Kidney (tissue), 14 donors: ENCODE measurements around the gene PCDH1. TPM values are rescaled to one million over a fixed set of nuclear protein-coding genes. Genes with fewer than 3 reads are reported as not detected.
A peak's percentile ranks its signal among the peaks of the same experiment; 100 is the strongest.

Experiments used
- DNase-seq, 5 donors: peaks; one replicate each; pipeline ENCODE4 v3.0.0-alpha.2; 2013 to 2020
- FAIRE-seq: peaks from 2 replicates; lab custom pipeline; 2012; peaks lifted over from hg19 to GRCh38; lab: Jason Lieb, UNC
- H3K27ac ChIP-seq, 2 donors: one replicate each; pipeline ENCODE4 v1.7.0; 2013; ENCODE audit warnings: low read depth in 2 of 2, low read length in 2 of 2, inconsistent platforms in 1 of 2
- H3K27me3 ChIP-seq: one replicate; pipeline ENCODE4 v1.7.1; 2013; ENCODE audit warnings: low read length, inconsistent platforms; ENCODE audit not compliant: control insufficient read depth, insufficient read depth
- H3K36me3 ChIP-seq, 3 donors: one replicate each; pipeline versions ENCODE4 v1.7.0 to v1.7.1; 2013; ENCODE audit warnings: low read length in 3 of 3, control low read depth in 1 of 3, inconsistent platforms in 1 of 3; ENCODE audit not compliant: insufficient read depth in 3 of 3, control insufficient read depth in 2 of 3
- H3K4me1 ChIP-seq, 3 donors: one replicate each; pipeline versions ENCODE4 v1.7.0 to v1.7.1; 2013; ENCODE audit warnings: low read length in 3 of 3, inconsistent platforms in 1 of 3, low read depth in 1 of 3; ENCODE audit not compliant: control insufficient read depth in 2 of 3, insufficient read depth in 2 of 3
- H3K4me3 ChIP-seq, 3 donors: one replicate each; pipeline versions ENCODE4 v1.7.0 to v1.8.1; 2013; ENCODE audit warnings: low read length in 3 of 3, control low read depth in 1 of 3, inconsistent platforms in 1 of 3
- H3K9ac ChIP-seq, 3 donors: one replicate each; pipeline versions ENCODE4 v1.7.0 to v1.7.1; 2013; ENCODE audit warnings: low read length in 3 of 3, control low read depth in 1 of 3, inconsistent platforms in 1 of 3
- H3K9me3 ChIP-seq, 3 donors: one replicate each; pipeline versions ENCODE4 v1.7.0 to v1.7.1; 2013; ENCODE audit warnings: low read length in 3 of 3, control low read depth in 1 of 3, inconsistent platforms in 1 of 3; ENCODE audit not compliant: control insufficient read depth in 2 of 3, insufficient read depth in 1 of 3
- intact Hi-C: fragments of 100-400 bp; cut with DNase I; formaldehyde crosslinking; loops from one replicate; pipeline ENCODE4 v1.11.1; 2022
- polyA plus RNA-seq: library from polyadenylated mRNA; stranded (reverse); fragments of 350-450 nt; fragmentation: Illumina TruSeq; extraction: RNeasy Lipid Tissue Mini Kit (QIAGEN cat#74804); gene quantifications from one replicate; pipeline ENCODE4 v1.2.3, GENCODE V29; 2014; ENCODE audit warnings: low read depth, low replicate concordance; ENCODE audit not compliant: insufficient read depth
- total RNA-seq: library from RNA; stranded (reverse); fragmentation: NEBNext Ultra II Directional; extraction: Animal tissue kit (Norgen Biotek cat#: 25700); gene quantifications from one replicate; pipeline ENCODE4 v1.2.1, GENCODE V29; 2021
- TF ChIP-seq, protein P1 (sequence below): IDR thresholded peaks from 3 replicates; pipeline ENCODE4 v1.5.1; 2012; ENCODE audit warnings: mild to moderate bottlenecking, moderate library complexity, borderline replicate concordance; ENCODE audit not compliant: insufficient read depth; ENCODE audit errors: extremely low read depth
- donor health status: control.
- donor health status: control.
- donor health status: control.
- donor health status: control.
- donor health status: control.
- donor health status: DM: yes; HTN: yes; CAD: no.
- donor health status: Normal renal cell carcinoma (clear cell type).

The PCDH1 gene
- total and polyA plus RNA-seq, 2 donors from 2014 or later = 37.3 to 147 TPM

DNA sequence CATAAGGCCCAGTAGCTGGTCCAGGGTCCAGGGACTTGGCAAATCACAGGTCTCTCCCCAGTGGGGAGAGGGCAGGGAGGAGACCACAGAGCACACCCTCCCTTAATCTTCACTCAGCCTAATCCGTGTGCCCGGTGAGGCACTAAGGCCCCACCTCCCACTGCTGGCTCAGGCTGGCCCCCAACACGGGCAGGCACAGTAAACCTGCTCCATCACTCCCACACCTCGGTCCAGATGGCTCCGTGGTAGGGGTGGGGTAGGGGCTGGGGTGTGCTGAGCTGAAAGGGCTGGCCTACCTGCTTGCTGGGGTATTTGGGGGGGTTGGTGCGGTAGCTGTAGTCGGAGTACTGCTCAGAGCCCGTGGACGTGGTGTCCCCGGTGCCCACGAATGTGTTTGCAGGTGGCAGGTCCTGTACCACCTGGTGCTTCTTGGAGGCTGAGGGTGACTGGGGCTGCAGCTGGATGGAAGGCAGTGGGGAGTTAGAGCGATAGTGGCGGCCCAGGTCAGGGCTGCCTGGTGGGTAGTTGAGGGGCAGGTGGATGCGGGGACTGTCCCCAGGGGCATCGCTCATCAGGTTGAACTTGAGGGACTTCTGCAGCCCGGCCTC is 15.2 kb downstream of the PCDH1 start:
- H3K27me3 ChIP-seq = no peaks in the 10 kb centered on the region
- H3K9me3 ChIP-seq = no peaks in the 10 kb centered on the region
- H3K36me3 ChIP-seq = peaks cover 0 to 46% (median 25%) of the 10 kb centered on the region in 3 donors
- TF ChIP-seq, protein P1, sequence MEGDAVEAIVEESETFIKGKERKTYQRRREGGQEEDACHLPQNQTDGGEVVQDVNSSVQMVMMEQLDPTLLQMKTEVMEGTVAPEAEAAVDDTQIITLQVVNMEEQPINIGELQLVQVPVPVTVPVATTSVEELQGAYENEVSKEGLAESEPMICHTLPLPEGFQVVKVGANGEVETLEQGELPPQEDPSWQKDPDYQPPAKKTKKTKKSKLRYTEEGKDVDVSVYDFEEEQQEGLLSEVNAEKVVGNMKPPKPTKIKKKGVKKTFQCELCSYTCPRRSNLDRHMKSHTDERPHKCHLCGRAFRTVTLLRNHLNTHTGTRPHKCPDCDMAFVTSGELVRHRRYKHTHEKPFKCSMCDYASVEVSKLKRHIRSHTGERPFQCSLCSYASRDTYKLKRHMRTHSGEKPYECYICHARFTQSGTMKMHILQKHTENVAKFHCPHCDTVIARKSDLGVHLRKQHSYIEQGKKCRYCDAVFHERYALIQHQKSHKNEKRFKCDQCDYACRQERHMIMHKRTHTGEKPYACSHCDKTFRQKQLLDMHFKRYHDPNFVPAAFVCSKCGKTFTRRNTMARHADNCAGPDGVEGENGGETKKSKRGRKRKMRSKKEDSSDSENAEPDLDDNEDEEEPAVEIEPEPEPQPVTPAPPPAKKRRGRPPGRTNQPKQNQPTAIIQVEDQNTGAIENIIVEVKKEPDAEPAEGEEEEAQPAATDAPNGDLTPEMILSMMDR = no peak
- peaks cover 7 to 33% (median 23%) of the 10 kb centered on the region in 3 donors for H3K4me1 ChIP-seq
- H3K9ac ChIP-seq = no peak overlapping the region
- peak overlapping the region in 1 of 2 donors; percentile 10 for H3K27ac ChIP-seq
- H3K4me3 ChIP-seq = no peak overlapping the region
- FAIRE-seq (no peak), DNase-seq (peak in 1 of 5 donors; percentile 54)
- intact Hi-C loops = no loop called here

DNA sequence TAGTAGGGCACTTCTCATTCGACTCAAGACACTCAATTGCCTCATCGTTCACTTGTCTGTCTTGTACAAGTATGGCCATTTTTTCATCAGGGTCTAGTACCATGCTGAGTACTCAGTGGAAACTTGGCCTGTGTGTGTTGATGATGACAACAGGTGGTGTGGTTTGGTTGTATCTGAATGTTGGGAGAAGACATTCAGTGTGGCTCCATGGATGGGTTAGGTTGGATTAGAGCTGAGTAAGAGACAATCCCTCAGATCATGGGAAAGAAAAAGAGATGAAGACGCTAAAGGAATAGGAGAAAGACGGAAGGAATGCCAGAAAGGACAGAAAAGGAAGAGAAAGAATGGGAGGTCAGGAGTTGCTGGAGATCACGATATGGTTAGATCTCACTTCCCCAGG is 17.0 kb downstream of the PCDH1 start:
- Histone ChIP-seq H3K27ac (no peak overlapping the region), H3K9me3 (no peaks in the 10 kb centered on the region), H3K4me1 (peaks cover 7 to 27% (median 13%) of the 10 kb centered on the region in 3 donors), H3K9ac (no peak overlapping the region), H3K27me3 (no peaks in the 10 kb centered on the region), H3K4me3 (no peak overlapping the region), H3K36me3 (peaks cover 0 to 41% (median 27%) of the 10 kb centered on the region in 3 donors)
- DNase-seq = no peak
- no peak for FAIRE-seq
- intact Hi-C loops = no loop called here
- TF ChIP-seq, protein P1 = no peak

DNA sequence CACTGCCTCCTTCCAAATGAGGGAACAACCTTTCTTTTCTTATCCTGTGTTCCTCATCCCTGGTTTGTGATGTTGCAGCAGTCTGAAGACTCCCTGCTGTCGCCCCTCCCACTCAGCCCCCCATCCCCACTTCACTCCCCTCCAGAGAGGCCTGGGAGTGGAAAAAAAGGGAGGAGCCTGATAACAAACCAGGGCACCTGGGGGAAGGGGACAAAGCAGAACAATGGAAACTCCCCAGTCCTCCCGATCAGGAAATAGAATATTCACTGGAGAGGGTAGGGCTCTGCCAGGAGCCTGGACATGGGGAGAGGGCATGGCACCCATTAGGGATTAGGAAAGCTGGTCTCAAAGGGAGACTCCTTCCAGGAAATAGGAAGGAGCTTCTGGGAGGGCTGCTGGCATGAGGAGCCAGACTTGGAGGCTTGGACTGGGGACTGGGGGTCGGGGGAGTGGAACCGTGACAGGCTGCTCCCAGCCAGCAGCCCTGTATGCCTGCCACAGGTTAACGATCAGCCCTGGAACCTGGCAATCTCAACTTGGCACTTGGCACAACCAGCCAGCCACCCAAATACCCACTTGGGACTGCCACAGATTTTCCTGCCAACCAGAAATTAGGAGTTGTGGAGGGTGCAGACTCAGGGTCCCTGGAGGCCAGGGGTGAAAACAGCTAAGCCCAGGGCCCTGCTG is 20.0 kb downstream of the PCDH1 start:
- Histone ChIP-seq H3K9me3 (no peaks in the 10 kb centered on the region), H3K4me3 (no peak overlapping the region), H3K27ac (peak overlapping the region in 1 of 2 donors; percentile 65), H3K4me1 (peaks cover 0 to 18% (median 9%) of the 10 kb centered on the region in 3 donors), H3K9ac (no peak overlapping the region), H3K27me3 (no peaks in the 10 kb centered on the region), H3K36me3 (peaks cover 0 to 14% (median 3%) of the 10 kb centered on the region in 3 donors)
- TF ChIP-seq, protein P1 = no peak
- intact Hi-C loops = no loop called here
- peak in 1 of 5 donors; percentile 76 for DNase-seq
- no peak for FAIRE-seq
